ENCODE results near the gene CYGB. TPM values are rescaled to one million over a fixed set of nuclear protein-coding genes. Genes with fewer than 3 reads are reported as not detected.

The CYGB gene
- total and polyA plus RNA-seq, 2 of the 13 experiments (the other 11 are each of a cell fraction or from before 2014, with no cell fraction given) = 18.9 to 27.1 TPM

- peaks cover 61% of the 10 kb centered on the region for H3K4me1 ChIP-seq (ENCODE audit: insufficient read depth, low read length)
- peaks cover 6 to 45% of the 10 kb centered on the region in 2 experiments; a peak in 4 of 5 replicates for H3K27me3 ChIP-seq (ENCODE audit: control insufficient read depth in 1 of 2, insufficient read depth in 2 of 2, low read length in 2 of 2)
- 57% methylated on average over 12 of the region's 13 CpGs for WGBS (ENCODE audit: low lambda C conversion rate)
- no TSS peak for BruUV-seq (replicated peaks)
- no peaks in the 10 kb centered on the region for H3K79me2 ChIP-seq (ENCODE audit: insufficient read depth, low read length)
- H3K4me3 ChIP-seq (replicated peaks in 1 of 3; ENCODE audit: insufficient read depth in 1 of 3, low read depth in 2 of 3, low read length in 3 of 3) = no peak overlapping the region
- H3K4me2 ChIP-seq (ENCODE audit: low read depth, low read length) = no peak overlapping the region
- H4K20me1 ChIP-seq (ENCODE audit: insufficient read depth, low read length) = no peaks in the 10 kb centered on the region
- FAIRE-seq = no peak
- no peak overlapping the region for H2AFZ ChIP-seq (ENCODE audit: low read length)
- no peak for DNase-seq (ENCODE audit: low spot score)
- H3K9ac ChIP-seq (ENCODE audit: insufficient read depth, low read depth, low read length) = no peak overlapping the region
- H3K27ac ChIP-seq (ENCODE audit: extremely low read length, insufficient read depth, low read length) = no peak overlapping the region
- no peaks in the 10 kb centered on the region for H3K36me3 ChIP-seq (replicated peaks in 1 of 2; ENCODE audit: control insufficient read depth in 1 of 2, insufficient read depth in 2 of 2, low read length in 2 of 2)
- H3K9me3 ChIP-seq (ENCODE audit: low read length) = no peaks in the 10 kb centered on the region
- peak; percentile 97 for TF ChIP-seq ZNF768 (CRISPR knock-in tag; IDR thresholded peaks at IDR 0.05)
- TF ChIP-seq STAT5B (CRISPR knock-in tag; IDR thresholded peaks at IDR 0.05) = no peak
- TF ChIP-seq PCBP2 (optimal IDR thresholded peaks at IDR 0.05; ENCODE audit: low read depth, low read length, poor library complexity, severe bottlenecking) = no peak
- TF ChIP-seq CEBPB (IDR thresholded peaks at IDR 0.05; ENCODE audit: borderline replicate concordance, low read depth, low read length) = peak; percentile 81; the same call in 1 of the 2 replicates
- no peak for TF ChIP-seq CREB1 (IDR thresholded peaks at IDR 0.05)
- TF ChIP-seq CREB1 (CRISPR knock-in tag; IDR thresholded peaks at IDR 0.05) = no peak
- peak; percentile 97 to 98 for TF ChIP-seq MAFK (conservative IDR thresholded peaks at IDR 0.05 in 1 of 2, IDR thresholded peaks at IDR 0.05 in 1 of 2; ENCODE audit: low read length in 2 of 2)
- TF ChIP-seq MAFF (IDR thresholded peaks at IDR 0.05; ENCODE audit: low read depth, low read length) = peak; percentile 97
- in situ Hi-C loops (cut with HindIII; ENCODE audit: extremely low pct_ligation_motif_present, low pct_unique_long_range_greater_than_20kb) = no loop called here
- intact Hi-C loops (cut with micrococcal nuclease; ENCODE audit: unreplicated experiment) = no loop called here
- no peak for ATAC-seq
- ChIA-PET CTCF (ENCODE audit: low intra/inter-chr PET ratio, low total read pairs) (no interaction called here), POLR2A (interaction anchor here (1.3 to 2.0 kb wide), 5 partner anchors 10 to 45 kb away, joined by 3 to 10 read pairs (median 4); partner anchors contain the start of gene RHBDF2)
Observed at GRCh38 chr17:76511668-76512365, 25.7 kb downstream of the CYGB start.

GRCh38 chr17:76510831-76511244, 26.7 kb downstream of the CYGB start:
- intact Hi-C loops (cut with micrococcal nuclease; ENCODE audit: unreplicated experiment) (no loop called here), in situ Hi-C loops (cut with HindIII; ENCODE audit: extremely low pct_ligation_motif_present, low pct_unique_long_range_greater_than_20kb) (no loop called here)
- no peak overlapping the region; a peak in 1 of 6 replicates for H3K4me3 ChIP-seq (replicated peaks in 1 of 3; ENCODE audit: insufficient read depth in 1 of 3, low read depth in 2 of 3, low read length in 3 of 3)
- H3K4me1 ChIP-seq (ENCODE audit: insufficient read depth, low read length) = peaks cover 67% of the 10 kb centered on the region
- H3K36me3 ChIP-seq (replicated peaks in 1 of 2; ENCODE audit: control insufficient read depth in 1 of 2, insufficient read depth in 2 of 2, low read length in 2 of 2) = no peaks in the 10 kb centered on the region
- H2AFZ ChIP-seq (ENCODE audit: low read length) = peak overlapping the region; percentile 32
- peak; percentile 51 for ATAC-seq
- ChIA-PET POLR2A (interaction anchor here (0.5 to 1.2 kb wide), 7 partner anchors 9 to 1655 kb away, joined by 3 to 11 read pairs (median 4); partner anchors contain the start of gene RHBDF2), CTCF (ENCODE audit: low intra/inter-chr PET ratio, low total read pairs) (no interaction called here)
- no peaks in the 10 kb centered on the region for H3K79me2 ChIP-seq (ENCODE audit: insufficient read depth, low read length)
- H3K9ac ChIP-seq (ENCODE audit: insufficient read depth, low read depth, low read length) = no peak overlapping the region
- no peaks in the 10 kb centered on the region for H3K9me3 ChIP-seq (ENCODE audit: low read length)
- no peak overlapping the region for H3K27ac ChIP-seq (ENCODE audit: extremely low read length, insufficient read depth, low read length)
- peak overlapping the region; percentile 43 for H3K4me2 ChIP-seq (ENCODE audit: low read depth, low read length)
- peaks cover 6 to 46% of the 10 kb centered on the region in 2 experiments; a peak in 4 of 5 replicates for H3K27me3 ChIP-seq (ENCODE audit: control insufficient read depth in 1 of 2, insufficient read depth in 2 of 2, low read length in 2 of 2)
- peak; percentile 82 for DNase-seq (ENCODE audit: low spot score)
- WGBS (ENCODE audit: low lambda C conversion rate) = under 1% methylated on average over 9 of the region's 9 CpGs
- FAIRE-seq = peak; percentile 66
- no TSS peak for BruUV-seq (replicated peaks)
- no peaks in the 10 kb centered on the region for H4K20me1 ChIP-seq (ENCODE audit: insufficient read depth, low read length)
- TF ChIP-seq, protein P1, sequence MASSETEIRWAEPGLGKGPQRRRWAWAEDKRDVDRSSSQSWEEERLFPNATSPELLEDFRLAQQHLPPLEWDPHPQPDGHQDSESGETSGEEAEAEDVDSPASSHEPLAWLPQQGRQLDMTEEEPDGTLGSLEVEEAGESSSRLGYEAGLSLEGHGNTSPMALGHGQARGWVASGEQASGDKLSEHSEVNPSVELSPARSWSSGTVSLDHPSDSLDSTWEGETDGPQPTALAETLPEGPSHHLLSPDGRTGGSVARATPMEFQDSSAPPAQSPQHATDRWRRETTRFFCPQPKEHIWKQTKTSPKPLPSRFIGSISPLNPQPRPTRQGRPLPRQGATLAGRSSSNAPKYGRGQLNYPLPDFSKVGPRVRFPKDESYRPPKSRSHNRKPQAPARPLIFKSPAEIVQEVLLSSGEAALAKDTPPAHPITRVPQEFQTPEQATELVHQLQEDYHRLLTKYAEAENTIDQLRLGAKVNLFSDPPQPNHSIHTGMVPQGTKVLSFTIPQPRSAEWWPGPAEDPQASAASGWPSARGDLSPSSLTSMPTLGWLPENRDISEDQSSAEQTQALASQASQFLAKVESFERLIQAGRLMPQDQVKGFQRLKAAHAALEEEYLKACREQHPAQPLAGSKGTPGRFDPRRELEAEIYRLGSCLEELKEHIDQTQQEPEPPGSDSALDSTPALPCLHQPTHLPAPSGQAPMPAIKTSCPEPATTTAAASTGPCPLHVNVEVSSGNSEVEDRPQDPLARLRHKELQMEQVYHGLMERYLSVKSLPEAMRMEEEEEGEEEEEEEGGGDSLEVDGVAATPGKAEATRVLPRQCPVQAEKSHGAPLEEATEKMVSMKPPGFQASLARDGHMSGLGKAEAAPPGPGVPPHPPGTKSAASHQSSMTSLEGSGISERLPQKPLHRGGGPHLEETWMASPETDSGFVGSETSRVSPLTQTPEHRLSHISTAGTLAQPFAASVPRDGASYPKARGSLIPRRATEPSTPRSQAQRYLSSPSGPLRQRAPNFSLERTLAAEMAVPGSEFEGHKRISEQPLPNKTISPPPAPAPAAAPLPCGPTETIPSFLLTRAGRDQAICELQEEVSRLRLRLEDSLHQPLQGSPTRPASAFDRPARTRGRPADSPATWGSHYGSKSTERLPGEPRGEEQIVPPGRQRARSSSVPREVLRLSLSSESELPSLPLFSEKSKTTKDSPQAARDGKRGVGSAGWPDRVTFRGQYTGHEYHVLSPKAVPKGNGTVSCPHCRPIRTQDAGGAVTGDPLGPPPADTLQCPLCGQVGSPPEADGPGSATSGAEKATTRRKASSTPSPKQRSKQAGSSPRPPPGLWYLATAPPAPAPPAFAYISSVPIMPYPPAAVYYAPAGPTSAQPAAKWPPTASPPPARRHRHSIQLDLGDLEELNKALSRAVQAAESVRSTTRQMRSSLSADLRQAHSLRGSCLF (CRISPR knock-in tag; IDR thresholded peaks at IDR 0.05; ENCODE audit: borderline replicate concordance) = no peak
- no peak for TF ChIP-seq RNF2 (conservative IDR thresholded peaks at IDR 0.05; ENCODE audit: low read depth)
- TF ChIP-seq ZNF292 (CRISPR knock-in tag; IDR thresholded peaks at IDR 0.05; ENCODE audit: borderline replicate concordance, low read depth) = peak; percentile 26; the same call in 1 of the 2 replicates
- TF ChIP-seq ZNF740 (CRISPR knock-in tag; IDR thresholded peaks at IDR 0.05) = no peak
- TF ChIP-seq CHD2 (IDR thresholded peaks at IDR 0.05; ENCODE audit: low read depth, low read length) = peak; percentile 85
